Endometrium (tissue), 2 donors: ENCODE results near the gene WT1.

Experiments
- FAIRE-seq: peaks from 2 replicates; lab custom pipeline; 2012; peaks lifted over from hg19 to GRCh38; lab: Jason Lieb, UNC
- donor health status: control.
- donor health status: control.

WT1 gene

DNA sequence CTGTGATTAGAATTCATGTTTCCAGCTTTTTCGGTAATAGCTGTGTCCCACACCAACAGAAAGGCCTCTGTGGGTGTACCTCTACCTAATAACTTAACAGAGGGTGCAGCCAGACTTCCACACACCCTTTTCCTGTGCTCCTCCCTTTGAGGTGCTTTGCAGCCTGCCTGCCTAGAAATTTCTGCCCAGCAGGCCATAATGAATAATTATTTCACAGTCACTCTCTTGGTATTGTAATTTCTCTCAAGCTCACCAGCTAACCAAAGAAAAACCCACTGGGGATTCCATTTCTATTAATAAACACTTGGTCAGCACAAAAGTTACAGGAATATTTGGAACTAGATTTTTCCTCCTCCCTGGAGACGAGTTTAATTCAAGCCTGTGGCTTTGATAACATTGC, 13.3 kb downstream of the WT1 start:
- FAIRE-seq = no peak

DNA sequence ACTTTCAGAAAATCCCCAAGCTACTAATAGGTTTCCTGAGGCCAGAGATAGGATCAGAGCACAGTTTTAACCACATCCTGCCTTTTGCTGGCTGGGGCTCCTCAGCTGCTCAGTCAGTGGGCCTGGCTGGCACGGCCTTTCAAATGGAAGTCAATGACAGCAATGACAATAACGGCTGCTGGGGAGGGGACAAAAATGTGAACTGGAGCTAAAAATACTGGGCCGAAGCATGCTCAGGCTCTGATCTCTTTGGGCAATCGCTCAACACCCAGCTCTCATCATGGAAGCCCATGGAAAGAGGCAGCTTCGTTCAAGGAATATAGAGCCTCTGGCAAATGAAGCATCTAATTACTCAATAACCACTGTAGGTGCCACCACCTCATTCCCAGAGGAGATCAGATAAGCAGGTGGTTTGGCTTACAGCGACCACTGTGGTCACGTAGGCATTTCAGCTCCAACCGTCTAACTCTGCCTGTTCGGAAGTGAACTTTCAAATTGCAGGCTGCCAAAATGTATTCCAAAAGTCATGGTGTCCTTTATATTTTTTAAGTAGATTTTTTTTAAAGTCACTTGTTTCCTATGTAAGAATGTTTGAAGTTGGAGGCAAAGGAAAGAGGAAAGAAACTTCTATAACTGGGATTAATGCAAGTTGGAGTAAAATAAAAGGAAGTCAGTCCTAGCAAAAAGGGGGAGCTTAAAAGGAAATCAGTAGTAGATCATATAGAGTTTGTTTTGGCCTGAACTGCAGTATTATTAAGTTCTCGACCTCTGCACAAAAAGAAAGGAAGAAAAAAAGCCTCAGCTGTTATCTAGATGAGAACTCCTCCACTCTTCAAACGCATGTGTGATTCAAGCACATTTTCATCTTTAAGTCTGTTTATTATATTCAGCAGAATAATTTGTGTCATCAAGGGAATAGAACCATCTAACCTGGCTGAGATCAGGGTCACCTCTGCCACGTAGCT, 14.1 kb downstream of the WT1 start:
- FAIRE-seq = no peak

DNA sequence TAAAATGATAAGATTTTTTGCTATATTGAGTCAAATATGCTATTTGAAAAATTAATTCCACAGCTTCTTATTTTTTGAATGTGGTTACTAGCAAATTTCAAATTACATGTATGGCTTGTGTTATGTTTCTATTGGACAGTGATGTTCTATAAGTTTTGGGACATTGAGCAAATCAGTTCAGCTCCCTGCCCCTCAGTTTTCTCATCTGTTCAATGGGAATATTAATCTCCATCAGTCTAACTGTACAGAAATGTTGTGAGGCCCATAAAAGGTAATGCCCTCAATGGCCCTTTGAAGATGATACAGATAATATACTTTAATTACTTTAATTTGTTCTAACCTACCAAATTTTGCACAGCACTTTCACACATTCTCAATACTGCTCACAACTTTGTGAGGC, 15.2 kb downstream of the WT1 start:
- FAIRE-seq = no peak

DNA sequence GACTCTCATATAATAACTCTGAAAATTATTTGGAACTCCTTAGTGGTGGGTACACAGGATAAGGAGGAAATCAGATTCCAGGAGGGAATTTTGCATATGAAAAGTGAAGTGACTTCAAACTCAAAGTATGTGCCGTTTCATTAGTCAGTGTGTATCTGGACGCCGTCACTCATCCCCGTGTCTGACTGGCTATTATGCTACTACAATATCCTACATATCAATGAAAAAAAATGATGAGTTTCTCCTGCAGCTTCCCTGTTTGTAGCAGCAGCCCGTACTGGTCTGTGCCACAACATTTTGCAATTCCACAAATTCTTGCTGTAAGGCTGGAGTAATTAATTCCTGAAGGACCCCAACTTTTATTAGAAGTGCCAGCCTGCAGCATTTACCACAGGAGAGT, 16.5 kb downstream of the WT1 start:
- FAIRE-seq = no peak

DNA sequence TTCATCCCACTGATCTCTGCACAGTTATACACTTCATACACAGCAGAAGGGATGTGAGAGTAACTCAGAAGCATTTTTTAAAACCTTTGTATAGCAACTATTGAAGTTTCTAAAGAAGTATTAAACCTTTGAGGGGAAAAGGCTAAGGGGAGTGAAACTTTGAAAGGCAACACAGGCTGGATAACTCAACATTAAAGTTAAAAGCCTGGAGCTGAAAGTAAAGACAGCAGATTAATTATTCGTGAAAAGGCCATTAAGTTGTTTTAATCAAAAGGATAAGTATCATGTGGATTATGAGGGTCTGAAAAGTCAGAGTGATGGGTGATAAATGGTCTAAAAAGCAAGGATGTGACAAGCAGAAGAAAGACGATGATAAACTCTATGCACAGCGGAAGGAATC, 17.5 kb downstream of the WT1 start:
- no peak for FAIRE-seq

DNA sequence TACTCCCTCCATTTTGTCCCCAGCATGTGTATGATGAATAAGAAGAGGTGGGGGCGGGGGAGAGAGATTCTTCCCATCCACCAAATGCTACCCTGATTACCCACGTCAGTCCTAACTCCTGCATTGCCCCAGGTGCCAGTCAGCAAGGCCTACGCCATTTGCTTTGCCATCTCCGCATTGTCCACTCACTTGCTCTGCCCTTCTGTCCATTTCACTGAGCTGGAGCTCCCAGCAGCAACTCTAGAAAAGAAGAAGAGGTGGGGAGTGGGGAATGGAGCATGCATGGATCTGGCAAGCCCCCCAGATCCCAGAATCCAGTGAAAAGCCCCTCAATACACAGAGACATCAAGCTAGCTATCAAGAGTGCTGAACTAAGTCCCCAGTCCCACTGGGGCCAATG, 19.0 kb downstream of the WT1 start:
- FAIRE-seq = no peak

DNA sequence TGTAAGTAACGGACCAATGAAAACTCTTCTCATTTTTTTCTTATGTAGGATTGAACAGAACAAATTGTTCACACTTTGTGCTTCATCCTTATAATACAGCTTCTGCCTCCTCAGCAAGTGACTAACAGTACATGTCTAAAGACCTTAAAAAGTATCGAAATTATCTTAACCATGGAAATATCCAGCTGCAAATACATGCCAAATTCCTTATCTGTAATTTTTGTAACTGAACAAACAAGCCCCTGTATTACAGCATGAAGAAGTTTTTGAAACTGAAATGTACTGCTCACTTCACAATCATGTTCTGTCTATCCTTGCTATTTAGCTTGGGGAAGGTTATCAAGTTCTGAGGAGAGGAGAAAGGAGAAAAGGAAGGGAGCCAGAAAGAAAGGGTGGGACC, 20.4 kb downstream of the WT1 start:
- no peak for FAIRE-seq

DNA sequence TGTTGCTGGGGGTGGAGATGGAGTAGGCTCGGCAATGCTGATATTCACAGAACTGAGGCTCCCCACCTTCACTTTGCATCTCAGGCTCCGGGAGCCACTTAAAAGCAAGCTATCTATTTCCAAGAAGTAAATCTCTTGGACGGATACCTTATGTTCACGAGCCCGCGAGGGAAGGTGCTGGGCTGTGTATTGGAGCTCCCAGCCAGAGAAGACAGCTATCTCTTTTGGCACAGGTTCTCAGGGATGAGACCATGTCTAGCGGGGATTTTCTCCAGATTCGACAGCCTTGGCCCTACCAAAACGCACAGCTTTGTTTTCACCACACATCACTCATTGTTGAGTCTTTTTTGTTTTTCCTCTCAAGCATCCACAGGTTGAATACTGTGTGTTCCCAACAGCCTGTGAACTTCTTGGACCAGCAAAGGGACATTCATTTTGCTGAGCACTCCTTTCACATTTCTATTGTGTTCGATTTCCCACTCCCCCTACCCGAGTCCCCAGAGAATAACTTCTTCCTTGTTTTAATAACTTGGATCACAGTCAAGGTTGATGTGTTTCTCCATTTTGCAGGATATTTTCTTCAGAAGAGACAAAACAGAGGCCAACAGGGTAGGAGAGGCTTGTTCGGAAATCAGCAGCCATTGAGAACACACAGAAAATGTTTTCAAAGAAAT, 23.3 kb downstream of the WT1 start:
- no peak for FAIRE-seq

DNA sequence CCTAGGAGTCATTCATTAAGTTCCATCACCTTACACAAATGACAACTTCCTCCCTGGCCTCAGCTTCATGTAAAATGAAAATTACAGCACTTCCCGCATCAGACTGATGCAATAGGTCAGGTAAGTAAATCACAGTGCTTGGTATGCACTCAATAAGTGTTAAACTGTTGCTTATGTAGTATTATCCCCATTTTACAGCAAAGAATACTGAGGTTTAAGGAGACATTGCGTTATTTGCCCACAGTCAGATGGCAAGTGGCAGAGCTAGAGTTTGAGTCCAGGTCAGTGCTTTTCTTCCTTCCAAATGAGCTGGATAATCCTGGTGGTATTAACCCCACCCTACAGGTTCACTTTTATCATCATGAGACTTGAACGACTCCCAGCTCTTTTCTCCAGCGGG, 29.7 kb downstream of the WT1 start:
- no peak for FAIRE-seq

DNA sequence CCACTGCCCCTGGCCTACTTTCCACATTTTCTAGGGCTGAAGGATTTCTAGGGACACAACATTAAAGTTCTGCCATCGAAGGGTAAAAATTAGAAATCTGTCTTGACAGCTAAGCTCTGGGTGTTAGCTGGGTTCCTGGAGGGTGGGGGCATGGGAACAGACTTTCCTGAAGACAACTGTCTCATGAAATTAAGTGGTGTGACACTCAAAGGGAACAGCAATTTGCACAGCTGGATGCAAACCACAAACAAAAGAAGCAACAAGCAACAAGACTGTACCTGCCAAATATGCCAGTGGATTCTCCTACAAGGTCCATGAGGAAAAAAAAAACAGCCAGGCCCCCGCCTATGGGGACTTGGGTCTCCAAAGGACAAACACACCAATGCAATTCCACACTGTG, 32.5 kb downstream of the WT1 start:
- no peak for FAIRE-seq

DNA sequence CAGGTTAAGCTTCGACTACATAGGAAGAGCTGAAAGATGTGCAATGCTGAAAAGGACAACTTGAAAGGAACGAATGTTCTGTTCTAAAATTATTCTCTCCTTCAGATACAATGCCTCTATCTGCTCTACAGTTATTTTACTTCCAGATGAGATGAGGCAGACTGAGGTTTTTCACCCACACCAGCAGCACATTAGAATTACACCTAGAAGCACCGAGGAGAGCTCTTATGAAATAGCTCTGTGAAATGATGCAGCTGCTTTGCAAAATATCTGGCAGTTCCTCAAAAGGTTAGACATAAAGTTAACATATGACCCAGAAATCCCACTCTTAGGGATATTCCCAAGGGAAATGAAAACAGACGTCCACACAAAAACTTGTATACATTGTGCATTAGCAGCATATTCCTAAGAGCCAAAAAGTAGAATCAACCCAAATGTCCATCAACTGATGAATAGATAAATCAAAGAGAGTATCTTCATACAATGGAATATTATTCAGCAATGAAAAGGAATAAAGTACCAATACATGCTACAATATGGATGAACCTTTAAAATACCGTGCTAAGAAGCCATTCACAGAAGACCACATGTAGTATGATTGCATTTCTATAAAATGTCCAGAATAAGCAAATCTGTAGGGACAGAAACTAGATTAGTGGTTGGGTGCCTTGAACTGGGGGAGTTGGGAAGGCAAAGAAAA, 34.5 kb downstream of the WT1 start:
- no peak for FAIRE-seq

DNA sequence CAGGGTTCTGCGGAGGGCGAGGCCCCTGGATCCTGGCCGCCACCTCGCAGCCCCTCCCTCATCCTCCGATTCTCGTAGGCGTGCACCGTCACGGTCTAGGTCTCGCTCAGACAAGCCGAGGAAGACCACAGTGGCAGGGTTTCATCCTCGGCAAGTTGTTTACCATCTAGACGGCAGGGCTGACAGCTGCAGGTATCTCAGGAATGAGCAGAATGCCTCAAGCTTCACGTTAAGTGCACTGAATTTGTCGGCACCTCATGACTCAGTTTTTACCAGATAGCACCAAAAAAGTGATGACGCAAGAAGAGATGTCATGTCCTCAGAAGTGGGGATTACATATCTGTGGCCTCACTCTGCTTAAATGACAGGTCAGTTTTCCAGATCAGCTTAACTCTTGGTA, 35.1 kb downstream of the WT1 start:
- no peak for FAIRE-seq

DNA sequence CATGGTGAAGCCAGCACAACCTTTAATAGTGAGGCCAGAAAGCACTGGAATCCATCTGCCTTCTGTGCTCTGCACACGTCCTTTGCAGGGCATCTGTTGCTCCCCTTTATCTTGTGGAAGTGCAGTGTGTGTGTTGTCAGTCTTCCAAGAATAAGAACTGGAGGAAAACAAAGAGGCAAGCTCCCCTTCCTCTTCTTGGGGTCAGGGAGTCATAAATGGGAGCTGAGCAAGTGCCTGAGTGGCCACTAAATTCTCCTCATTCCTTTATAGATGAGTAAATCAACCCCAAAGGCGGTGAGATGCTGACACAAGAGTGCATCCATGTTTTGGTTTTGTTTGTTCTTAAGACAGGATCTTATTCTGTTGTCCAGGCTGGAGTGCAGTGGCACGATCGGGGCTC, 38.3 kb downstream of the WT1 start:
- FAIRE-seq = no peak

DNA sequence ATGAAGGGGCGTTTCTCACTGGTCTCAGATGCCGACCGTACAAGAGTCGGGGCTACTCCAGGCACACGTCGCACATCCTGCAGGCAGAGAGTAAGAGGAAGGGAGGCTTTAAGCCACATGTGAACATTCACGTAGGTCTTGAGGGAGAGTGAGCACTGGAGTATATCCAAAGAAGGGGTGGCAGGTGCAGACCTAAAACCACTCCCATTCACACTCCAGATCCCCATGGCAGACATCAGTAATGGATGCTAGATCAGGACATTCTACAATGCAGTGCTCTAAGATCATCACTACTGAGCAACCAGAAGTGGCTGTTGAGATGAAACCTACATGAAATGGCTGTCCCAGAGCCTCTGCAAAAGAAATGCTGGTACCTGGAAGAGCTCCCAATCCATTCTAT, 39.0 kb downstream of the WT1 start:
- no peak for FAIRE-seq

DNA sequence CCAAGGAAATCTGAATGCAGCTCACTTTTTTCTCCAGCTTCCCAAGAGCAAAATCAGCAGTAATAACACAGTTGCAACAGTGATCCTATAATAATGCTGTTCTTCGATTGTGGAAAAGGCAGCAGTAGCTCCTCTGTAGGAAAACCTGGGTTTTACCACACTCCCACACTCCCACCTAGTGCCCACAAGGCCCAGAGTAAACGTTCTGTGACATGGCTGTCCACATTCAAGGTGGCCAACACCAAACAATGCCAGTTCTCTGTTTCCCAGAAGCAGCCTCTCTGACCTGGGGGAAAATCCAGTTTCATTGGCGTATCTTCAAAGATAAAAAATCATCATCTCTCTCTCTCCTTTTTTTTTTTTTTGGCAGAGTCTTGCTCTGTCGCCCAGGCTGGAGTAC, 40.2 kb downstream of the WT1 start:
- no peak for FAIRE-seq

DNA sequence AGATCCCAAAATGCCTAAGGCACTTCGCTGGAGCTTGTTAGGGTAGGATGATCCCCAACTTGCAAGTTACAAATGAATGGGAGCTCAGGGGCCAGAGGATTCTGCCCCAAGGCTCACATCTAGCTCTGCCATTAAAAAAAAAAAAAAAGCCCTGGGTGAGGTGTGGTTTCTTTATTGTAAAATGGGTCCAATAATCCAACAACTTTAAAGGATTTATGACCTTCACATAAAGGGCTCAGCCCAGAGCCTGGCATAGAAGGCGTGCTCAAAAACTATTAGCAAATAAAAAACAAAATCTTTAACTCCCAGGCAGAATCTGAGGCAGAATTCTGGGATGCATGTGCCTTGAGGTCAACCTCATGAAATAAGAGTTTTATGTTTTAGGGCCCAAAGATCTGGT, 42.5 kb downstream of the WT1 start:
- no peak for FAIRE-seq

DNA sequence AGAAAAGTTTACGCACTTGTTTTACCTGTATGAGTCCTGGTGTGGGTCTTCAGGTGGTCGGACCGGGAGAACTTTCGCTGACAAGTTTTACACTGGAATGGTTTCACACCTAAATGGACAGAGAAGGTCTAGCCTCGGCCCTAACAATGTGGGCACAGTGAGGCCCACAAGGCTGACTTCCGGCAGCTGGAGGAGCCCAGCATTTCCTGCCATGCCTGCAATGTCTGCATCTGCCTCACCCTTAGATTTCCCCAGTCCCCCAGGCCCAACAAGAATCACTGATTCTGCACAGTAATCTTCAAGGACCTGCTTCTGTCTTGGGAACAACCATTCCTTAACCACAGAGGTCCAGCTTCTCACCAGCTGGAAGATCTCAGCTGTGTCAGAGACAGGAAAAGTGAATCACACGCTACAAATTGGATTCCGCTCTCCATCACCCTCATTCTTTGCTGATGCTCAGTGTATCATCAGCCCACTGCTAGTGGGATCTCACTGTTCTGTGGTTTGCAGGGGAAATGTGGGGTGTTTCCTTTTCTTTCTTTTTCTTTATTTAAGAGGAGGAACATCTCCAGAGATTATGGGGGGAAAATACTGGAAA, 43.3 kb downstream of the WT1 start:
- FAIRE-seq = no peak

DNA sequence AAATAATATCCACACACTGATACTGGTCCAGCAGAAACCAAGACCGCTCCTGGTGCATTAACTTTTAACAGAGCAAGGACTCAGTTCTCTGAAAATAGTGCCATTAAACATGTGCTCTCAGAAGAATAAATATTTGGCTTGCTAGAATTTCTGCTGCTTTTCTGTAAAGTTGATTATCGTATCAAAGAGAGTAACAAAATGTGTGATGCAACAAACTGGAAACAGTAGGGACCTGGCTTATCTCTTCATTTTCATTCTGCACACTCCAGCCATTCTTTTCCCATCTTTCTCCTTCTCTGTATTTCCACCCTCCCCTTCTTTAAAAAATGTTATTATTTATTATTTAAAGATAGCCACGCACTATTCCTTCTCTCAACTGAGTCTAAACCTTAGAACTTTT, 43.9 kb downstream of the WT1 start:
- no peak for FAIRE-seq

DNA sequence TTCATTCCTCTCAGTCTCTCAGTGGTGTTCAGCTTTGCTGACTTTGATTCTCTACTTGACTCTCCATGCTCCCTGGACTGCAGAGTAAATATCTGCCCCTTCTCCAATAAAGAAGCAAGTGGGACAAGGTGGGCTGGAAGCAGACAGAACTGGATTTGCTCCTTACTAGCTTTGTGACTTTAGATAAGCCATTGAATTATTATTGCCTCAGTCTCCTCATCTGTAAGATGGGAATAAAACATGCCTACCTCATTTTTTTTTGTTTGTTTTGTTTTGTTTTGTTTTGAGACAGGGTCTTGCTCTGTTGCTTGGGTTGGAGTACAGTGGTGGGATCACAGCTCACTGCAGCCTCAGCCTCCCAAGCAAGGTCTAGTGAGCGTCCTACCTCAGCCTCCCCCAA, 44.6 kb downstream of the WT1 start:
- no peak for FAIRE-seq

DNA sequence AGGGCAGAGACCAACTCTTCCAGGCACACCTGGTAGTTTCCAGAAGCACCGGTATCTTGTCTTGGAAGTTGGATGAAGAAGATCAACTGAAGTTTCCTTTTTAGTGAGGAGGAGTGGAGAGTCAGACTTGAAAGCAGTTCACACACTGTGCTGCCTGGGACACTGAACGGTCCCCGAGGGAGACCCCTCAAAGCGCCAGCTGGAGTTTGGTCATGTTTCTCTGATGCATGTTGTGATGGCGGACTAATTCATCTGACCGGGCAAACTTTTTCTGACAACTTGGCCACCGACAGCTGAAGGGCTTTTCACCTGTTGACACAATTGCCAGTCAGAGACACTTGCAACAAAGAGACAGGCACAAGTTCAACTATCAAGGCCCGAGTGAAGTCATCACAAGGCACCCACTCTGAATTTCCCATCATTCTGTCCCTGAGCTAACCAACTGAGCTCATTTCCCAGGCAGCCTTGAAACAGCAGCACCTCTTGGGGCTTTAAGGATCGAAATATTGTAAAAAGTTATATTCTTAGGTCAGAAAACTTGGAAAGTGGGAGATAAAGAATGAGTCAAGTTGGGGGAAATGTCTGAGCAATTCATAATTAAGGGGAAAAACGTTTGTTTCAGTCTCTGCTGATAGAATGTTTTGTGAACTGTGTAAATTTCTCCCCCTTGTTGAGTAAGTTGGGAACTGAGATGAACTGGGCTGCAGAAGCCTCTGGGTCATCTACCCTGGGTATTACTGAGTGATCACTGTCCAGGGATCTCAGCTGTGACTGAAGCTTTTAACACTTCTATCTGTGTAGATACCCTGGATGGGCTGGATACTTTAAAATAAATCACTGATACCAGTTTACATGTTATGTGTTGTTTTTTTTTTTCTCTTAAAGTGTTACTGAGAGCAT, 46.2 kb downstream of the WT1 start:
- FAIRE-seq = no peak

DNA sequence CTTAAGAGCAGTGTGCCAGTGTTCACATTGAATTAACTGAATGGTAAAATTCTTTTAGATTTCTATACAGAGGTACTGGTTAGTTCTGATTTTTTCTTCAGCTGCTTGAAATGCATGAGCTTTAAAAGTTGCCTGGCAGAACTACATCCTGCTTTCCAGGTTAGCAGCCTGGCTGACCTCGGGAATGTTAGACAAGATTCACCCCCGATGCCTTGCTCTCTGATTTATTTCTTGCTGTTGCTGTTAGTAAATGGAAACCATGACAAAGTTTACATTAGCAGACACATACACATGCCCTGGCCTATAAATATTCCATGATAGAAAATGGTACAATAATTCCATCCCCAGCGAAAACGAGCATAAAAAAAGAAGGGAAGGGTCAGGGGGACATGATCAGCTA, 47.0 kb downstream of the WT1 start:
- no peak for FAIRE-seq

DNA sequence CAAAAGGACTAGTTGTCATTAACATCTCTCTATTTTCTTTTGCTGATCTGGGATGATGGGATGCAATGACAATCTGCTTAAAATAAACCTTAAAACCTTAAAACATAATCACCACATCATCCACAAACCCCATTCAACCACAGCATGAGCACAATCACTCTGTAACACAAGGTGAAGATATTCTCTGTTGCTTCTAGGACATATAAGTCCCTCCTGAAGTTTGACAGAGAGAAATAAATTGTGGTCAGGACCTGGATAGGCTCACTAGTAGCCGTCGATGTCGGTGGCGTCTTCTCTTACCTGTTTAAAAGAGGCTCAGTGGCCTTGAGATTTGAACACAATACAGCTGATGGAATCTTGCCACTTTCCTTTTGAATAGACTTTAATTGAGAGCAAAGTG, 47.9 kb downstream of the WT1 start:
- FAIRE-seq = no peak
